GM19099 (cell line): ENCODE measurements around the gene FADS3.

Experiments
- POLR2A ChIP-seq: IDR thresholded peaks from 3 replicates; pipeline ENCODE4 v1.6.1; 2011; ENCODE audit warnings: low read depth; ENCODE audit not compliant: insufficient read length; ENCODE audit errors: extremely low read depth

The FADS3 gene

DNA sequence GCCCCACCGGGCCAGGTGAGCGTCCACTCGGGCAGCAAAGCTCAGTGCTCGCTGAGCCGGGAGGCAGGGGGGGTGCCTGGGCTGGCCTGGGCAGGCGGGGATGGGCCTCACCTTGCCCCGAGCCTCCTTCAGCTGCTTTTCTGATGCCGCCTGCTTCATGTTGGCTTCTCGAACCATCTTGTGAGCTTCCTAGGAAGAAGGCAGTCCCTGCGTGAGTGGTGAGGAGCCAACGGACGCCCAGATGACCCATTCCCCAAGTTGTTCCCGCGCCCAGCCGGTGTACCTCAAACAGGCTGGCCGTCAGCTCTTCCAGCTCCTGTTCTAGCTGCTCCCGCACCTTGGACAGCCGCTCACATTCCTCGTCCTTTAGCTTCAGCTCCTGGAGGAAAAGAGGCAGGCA, 15.9 kb upstream of the FADS3 start:
- no peak for TF ChIP-seq POLR2A

DNA sequence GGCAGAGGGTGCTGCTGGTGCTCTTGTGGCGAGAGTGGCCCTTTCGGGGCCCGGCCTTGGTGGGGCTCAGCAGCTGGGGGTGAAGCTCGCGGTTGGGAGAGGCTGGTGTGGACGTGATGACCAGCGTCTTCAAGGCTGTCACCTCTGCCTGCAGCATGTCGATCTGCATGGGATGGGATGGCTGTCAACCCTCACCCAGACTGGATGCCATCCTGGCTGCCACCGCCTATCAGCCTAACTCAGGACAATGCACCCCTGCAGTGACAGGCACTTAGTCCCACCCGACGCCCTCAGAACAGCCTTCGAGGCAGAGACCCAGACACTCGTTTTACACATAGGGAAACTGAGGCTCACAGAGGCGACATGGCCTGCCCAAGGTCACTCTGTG, 15.2 kb upstream of the FADS3 start:
- no peak for TF ChIP-seq POLR2A

DNA sequence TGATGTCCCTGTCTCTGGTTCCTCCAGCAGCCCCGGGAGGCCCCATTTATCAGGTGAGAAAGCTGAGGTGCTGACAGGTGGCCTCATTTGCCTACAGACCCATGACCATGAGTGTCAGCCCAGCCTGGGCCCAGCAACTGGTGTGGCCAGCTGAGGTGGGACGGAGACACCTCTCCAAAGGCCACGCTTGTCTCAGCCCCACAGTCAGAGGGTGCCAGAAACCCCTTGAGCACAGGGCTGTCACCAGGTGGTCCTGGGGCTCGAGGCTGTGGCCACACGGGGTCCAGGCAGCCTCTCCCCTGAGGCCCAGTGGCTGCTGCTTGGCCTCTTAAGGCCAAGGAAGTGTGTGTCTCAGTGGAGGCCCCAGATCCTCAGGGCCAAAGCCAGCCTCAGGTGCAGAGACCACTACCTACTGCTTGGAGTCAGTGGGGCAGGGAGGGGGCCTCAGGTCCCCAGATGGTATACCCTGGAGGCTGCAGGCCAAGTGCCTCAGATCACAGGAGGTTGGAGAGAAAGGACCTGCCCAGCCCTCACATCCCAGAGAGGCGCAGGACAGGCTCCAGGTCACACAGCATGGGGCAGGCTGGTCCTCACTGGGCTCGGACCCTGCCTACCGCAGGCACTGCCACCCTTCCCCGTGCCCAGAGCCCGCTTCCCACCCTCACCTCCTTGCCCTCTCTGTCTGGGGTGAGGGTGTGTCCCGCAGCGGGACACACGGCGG, 14.6 kb upstream of the FADS3 start:
- TF ChIP-seq POLR2A, result no peak

DNA sequence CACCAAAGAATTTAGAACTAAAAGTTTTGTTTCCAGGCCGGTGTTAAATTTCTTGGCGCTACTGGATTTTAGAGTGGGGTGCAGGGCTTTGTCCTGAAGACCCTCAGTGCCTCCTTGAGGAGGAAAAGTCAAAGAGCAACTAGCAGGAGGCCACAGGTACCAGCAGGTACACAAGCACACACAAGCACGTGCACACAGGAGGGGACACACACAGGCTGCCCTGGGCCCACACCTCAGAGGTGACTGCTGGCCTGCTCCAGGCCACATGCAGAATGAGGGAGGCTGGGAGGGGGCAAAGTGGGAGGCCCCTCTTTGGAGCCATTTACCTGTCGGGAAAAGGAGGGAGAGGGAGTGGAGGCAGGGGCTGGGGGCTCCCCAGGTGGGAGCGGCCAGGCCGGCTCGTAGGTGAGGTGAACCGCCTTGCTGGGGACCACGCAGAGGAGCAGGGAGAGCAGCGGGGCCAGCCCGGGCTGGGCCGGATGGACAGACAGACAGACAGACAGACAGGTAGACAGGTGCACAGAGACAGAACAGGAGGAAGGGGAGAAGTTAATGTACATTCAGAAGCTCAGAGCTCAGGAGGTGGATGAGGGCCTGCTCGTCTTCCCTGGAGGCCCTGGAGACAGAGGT, 13.8 kb upstream of the FADS3 start:
- TF ChIP-seq POLR2A, result no peak

DNA sequence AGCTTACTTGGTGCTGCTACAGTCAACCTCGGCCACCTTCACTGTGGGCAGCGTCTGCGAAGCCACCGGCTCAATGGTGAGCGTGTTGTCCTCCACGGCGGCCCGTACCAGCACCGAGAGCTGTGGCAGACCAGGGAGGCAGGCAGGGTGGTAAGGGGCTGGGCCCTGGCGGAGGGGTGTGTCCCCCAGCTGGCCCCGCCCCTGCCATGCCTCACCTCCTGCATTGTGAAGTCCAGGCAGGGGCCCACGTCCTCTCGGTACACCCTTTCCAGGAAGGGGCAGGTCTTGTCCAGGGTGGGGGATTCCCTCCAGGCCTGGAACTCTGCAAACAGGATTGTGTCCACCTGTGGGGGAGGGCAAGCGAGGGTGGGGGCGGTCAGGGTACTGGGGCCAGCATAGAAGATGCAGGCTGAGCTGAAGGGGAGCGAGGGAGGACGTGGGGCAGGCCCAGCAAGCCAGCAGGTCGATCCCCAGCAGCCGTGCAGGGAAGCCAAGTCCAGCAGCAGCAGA, 13.2 kb upstream of the FADS3 start:
- TF ChIP-seq POLR2A, result no peak

DNA sequence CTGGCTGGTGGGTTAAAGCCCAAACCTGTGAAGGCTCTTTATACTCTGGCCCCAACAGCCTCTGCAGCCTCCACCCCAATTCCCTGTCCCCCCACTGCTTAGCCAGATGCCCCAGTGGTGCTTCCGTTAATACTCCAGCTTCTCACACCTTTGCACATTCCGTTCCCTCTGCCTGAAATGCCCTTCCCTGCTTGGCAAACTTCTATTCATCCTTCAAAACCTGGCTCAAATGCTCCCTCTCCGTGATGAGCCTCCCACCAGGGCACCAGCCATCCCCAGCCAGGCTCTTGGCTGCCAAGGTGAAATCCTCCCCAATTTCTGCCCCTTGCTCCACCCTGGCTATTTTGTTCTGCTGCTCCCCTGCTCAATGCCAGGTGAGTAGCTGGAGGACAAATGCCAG, 12.5 kb upstream of the FADS3 start:
- TF ChIP-seq POLR2A, result no peak

- no peak for TF ChIP-seq POLR2A
These were observed 11.0 kb upstream of the FADS3 start for GRCh38 chr11:61902313-61902712.

DNA sequence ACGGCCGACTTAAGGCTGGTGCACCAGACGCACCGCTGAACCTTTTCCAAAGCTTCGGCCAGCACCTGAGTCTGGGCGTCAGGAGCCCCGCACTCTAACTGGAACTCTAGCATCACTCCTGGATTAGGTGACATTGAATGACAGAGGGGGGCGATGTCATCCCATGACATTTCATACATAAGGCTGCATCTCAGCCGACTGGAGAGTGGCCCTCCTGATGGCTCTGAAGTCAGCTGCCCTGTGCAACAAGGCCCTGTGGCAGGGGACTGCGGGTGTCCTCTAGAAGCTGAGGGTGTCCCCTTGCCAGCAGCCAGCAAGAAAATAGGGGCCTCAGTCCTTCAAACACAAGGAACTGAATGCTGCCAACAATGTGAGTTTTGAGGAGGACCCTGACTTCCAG, 10.1 kb upstream of the FADS3 start:
- TF ChIP-seq POLR2A, result no peak

DNA sequence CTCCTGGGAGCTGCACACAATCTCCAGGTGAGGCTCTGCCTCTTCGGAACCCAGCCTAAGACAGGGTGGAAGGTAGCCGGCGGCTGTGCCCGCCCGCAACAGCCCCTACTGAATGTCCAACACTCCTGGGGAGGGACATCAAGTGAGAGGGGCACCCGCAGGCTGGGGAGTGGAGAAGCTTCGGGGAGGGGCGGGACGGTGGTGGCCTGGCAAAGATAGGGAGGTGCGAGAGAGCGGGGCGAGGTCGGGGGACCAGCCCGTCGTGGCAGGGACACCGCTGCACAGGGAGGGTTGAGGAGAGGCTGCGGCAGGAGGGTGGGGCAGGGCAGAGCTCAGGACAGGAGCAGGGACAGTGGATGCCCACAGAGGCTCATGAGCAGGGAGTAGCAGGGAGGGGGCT, 8.9 kb upstream of the FADS3 start:
- TF ChIP-seq POLR2A, result no peak

DNA sequence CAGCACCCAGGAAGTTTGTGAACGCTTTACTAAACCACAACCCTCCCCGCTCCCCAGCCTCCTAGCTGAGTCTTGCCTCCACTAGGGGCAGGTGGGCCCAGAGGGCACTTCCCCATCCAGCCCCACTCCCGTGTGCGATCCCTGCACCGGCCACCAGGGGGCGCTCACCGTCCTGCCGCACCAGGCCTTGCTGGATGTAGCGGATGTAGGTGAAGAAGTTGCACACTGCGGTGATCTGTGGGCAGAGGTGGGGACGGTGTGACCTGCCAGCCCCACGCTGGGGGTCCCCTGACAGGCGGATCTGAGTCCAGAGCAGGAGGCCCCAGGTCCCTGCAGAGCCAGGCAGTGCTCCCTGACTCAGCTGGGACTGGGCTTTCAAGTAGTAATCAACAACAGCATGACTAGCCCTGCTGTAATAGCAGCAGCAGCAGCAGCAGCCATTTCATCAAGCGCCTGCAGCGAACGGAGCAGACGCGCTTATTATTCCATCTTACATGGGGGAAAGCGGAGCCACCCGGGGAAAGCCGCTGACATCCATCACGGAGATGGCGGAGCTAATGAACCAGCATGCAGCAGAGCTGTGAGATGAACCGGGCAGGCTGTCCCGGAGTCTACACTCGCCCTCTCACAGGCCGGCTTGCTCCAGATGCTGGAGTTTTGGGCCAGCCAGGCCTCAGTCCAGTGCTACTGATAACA, 7.9 kb upstream of the FADS3 start:
- no peak for TF ChIP-seq POLR2A

DNA sequence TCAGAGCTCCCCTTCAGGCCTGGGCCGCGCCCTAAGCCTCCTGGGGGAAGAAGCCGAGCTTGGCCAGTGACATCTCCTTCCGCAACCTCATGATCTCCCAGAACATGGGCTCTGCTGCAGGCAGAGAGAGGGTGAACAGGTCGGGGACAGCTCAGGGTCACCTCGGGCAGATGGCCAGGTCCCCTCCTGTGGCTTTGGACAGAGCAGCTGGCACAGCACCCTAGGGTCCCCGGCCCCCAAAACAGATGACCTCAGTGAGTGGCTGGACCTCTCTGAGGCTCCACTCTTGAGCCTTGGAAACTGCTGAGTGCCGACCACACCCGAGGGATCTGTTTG, 6.9 kb upstream of the FADS3 start:
- TF ChIP-seq POLR2A, result no peak

DNA sequence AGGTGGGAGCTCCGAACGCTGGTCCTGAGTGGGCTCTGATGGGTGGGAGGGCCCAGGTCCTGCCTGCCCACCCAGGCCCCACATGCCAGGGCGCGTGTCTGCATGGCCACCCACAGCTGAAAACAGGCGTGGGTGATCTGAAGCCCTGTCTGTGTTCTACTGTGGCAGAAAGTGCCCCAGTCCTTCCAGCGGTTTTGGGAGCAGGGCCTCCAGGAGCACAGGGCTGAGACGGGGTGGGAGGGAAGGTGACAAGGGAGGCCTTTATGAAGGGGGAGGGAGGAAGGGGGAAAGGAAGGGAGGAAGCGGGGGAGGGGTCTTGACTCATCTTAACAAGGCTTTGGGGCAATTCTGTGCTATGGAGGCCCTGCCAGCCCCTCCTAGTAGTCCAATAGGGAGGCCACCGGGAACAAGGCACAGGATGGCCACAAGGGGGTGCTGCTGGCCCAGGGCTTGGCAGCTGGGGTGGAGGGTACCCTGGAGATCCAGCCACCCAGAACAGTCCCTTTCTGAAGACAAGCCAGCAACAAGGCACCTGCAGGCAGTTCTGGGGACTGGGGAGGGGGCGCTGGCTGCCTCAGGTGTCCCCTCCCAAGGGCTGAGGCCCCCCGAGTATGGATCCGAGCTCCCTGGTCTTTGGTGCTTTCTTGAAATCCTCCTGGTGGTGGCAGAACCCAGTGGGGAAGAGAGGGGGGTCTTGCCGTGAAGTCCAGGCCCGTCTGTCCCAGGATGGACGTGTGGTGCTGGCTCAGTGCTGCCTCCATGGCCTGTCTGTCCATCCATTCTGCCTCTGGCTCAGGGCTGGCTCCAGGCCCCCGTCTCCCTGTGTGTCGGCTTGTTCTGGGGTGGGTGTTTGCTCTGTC, 6.3 kb upstream of the FADS3 start:
- TF ChIP-seq POLR2A, result no peak

DNA sequence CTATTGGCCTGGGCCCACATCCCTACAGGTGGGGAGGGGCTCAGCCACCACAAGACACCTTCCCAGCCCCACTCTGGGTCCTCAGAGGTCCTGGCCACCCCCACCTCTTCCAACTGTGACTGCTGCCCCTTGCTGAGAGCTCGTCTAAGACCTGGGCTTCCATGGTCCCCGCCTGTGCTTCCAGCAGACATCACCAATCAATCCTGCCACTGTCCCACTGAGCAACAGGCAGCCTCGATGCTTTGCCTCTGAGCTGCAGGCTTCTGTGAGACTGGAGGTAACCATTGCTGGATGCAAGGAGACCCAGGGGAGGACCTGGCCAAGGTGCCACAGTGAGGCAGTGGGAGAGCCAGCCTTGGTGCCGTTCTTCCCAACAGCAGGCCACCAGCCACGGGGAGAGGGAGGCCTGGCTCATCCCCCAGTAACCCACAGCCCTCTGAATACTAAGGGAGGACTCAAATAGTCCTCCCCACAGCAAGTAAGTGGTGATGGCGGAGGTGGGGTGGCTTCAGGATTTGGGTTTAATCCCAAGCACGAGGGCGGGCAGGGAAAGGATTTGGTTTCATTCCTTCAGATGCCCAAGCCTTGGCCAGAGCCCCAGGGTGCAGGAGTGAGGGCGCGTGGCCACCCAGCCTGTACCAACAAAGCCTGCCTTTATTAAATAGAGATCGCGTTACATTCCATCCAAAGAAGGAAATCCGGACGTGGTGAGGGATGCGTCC, 5.5 kb upstream of the FADS3 start:
- TF ChIP-seq POLR2A, result no peak

DNA sequence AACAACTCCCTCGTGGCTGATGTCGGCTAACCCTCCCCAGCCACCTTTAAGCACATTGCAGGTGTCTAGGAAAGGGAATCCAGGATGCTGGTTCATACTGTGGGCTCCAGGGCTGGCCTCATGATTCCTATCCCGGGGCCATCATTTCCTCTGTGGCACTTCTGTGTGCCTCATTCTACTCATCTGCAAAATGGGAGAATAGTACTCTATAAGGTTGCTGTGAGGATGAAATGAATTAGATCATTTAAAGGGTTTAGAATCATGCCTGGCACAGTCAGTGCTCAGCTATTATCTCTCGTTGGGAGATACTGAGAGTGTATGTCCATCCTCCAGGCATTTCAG, 4.3 kb upstream of the FADS3 start:
- TF ChIP-seq POLR2A, result no peak

- TF ChIP-seq POLR2A, result no peak
These were observed 3.8 kb upstream of the FADS3 start for GRCh38 chr11:61895046-61895717.

DNA sequence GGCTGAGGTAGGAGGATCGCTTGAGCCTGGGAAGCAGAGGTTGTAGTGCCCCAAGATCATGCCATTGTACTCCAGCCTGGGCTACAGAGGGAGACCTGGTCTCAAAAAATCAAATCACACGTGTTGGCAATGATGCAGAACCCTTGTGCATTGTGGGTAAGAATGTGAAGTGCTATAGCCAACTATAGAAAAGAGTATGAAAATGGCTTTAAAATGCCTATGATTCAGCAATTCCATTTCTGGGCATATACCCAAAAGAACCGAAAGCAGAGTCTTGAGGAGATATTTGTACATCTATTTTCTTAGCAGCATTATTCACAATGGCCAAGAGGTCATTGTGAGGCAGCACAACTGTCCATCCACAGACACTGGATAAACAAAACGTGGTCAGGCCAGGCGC, 2.6 kb upstream of the FADS3 start:
- TF ChIP-seq POLR2A, result no peak
